Measurements from ENCODE around the gene STK38. TPM values are rescaled to one million over a fixed set of nuclear protein-coding genes. Genes with fewer than 3 reads are reported as not detected.

STK38 gene
- total and polyA plus RNA-seq, 2 of the 8 experiments (the other 6 are each of a cell fraction or from before 2014, with no cell fraction given), result 8.1 to 19.8 TPM

- TF ChIP-seq RXRA (IDR thresholded peaks at IDR 0.05; ENCODE audit: insufficient read depth, low read depth, low read length) (no peak), RNF2 (IDR thresholded peaks at IDR 0.05; ENCODE audit: borderline replicate concordance, low read depth, low read length, missing control alignments, poor library complexity, severe bottlenecking) (no peak), POU5F1 (IDR thresholded peaks at IDR 0.05; ENCODE audit: low read depth, low read length) (no peak), SP2 (IDR thresholded peaks at IDR 0.05; ENCODE audit: low read length) (no peak)
Observed at GRCh38 chr6:36581716-36582115, 34.4 kb upstream of the STK38 start (continued).

Data from H1 (cell line).